GM19328 (cell line): ENCODE results near the gene ELFN2.

Experiments used
- ATAC-seq: cut with Tn5 transposase; IDR thresholded peaks from one replicate; pipeline ENCODE4 v1.9.1; 2021; ENCODE audit warnings: mild to moderate bottlenecking, moderate library complexity; ENCODE audit not compliant: unreplicated experiment

The ELFN2 gene

DNA sequence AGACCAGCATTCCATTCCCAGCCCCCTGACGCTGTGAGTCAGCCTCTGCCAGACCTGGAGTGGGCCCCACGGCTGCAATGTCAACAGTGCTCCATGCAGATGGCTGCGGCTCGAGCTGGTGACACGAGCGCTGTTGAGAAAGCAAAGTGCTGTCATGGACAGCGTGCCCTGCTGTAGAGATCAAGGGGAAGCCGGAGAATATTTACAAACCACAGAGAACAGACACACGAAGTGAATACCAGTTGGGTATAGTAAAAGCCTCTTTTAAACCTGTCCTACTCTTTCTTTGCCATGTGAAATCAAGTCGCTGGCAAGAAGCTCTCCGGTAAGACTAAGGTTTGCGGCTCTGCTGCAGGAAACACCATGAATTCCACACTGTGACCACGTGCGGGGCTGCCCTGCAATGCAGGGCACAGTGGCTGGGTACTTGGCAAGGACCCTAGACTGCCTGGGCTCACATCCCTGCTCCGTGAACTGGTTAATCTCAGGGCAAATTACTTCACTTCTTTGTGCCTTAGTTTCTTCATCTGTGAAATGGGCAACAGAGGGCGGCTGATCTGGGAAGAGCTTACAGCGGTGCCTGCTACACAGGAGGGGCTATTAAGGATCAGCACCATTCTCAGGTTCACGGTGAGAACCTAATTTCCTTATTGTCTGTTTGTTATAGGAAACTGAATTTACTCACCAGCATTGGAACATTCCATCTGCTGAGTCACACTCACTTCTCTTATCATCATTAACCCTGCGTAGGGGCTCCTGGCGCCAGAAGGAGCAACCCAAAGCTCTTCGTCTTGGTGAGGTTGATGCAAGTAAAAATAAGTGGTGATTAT lies 27.8 kb upstream of the ELFN2 start:
- no peak for ATAC-seq

- ATAC-seq = no peak
Measured at GRCh38 chr22:37453696-37454095, 26.4 kb upstream of the ELFN2 start.

DNA sequence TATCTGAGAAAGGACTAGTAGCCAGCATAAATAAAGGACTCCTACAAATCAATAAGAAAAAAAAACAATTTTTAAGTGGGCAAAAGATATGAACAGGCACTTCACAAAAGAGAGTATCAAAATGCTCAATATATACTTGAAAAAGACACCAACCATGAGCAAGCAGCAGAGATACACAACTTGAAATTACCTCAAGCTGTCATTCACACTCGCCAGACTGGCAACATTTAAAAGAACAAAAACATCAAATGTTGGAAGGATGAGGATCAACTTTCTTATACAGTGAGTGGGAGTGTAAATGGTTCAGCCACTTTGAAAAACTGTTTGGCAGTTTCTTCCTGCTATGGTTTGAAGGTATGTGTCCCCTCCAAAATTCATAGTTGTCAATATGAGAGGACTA lies 23.9 kb upstream of the ELFN2 start:
- ATAC-seq = no peak

GRCh38 chr22:37449331-37450001 lies 22.2 kb upstream of the ELFN2 start:
- no peak for ATAC-seq

DNA sequence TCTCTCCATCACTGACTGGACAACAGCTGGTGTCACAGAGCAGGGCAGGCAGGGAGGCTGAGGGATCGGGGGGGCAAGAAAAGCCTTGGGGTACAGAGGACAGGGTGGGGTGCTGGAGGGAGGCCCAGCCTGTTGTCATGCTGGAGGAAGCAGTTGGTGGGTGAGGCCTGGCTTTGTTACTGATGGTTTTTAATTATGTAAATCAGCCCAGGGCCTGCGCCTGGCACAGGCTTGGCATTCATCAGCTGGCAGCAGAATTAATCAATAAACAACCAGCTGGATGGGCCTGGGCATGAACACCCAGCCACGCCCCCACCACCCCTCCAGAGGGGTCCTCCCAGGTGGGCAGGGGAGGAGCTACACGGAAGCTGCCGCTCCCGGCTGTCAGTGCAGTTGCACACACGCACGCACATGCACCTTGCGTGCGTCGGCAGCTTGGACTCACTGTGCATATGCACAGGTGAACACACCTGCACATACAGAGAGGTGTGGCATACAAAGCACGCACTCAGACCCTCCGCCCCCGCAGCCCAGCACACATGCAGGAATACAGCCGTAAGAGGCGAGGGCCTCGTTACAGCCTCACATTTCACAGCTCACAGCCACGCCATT lies 21.3 kb upstream of the ELFN2 start:
- no peak for ATAC-seq

GRCh38 chr22:37445501-37445900 lies 18.2 kb upstream of the ELFN2 start:
- ATAC-seq = no peak

- no peak for ATAC-seq
Measured at GRCh38 chr22:37443977-37444376, 16.7 kb upstream of the ELFN2 start.

- no peak for ATAC-seq
Measured at GRCh38 chr22:37443086-37443485, 15.8 kb upstream of the ELFN2 start.

DNA sequence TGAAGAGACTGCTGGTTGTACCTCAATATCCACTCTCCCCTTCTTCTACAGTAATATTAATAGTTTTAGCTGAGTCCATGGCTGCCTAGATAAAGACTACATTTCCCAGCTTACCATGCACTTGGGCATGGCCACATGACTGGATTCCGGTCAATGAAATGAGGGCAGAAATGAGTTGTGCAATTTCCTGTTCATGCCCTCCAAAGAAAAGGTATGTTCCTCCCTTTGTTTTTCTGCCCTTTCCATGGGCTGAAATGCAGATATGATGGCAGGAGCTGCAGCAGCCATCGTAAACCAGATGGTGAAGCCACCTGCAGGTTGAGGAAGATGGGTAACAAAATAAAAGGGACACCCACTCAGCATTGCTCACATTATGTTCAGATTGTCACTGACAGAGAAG lies 15.3 kb upstream of the ELFN2 start:
- no peak for ATAC-seq

DNA sequence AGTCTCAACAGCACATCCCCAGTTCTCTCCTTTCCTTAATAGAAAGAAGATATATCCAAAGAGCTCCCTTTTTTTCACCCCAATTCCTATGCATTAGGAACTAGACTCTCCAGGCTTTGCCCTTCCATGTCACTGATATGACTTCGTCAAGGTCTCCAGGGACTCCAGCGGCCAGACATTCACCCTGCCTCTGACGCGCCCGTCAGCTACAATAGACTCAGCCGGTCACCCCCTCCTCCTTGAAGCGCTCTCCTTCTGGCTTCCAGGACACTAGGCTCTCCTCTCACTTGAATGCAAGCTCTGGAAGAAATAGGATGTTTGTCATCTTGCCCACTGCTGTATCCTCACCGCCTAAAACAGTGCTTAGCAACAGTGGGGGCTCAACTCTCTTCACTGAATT lies 14.9 kb upstream of the ELFN2 start:
- no peak for ATAC-seq

- no peak for ATAC-seq
Measured at GRCh38 chr22:37440875-37441274, 13.6 kb upstream of the ELFN2 start.

DNA sequence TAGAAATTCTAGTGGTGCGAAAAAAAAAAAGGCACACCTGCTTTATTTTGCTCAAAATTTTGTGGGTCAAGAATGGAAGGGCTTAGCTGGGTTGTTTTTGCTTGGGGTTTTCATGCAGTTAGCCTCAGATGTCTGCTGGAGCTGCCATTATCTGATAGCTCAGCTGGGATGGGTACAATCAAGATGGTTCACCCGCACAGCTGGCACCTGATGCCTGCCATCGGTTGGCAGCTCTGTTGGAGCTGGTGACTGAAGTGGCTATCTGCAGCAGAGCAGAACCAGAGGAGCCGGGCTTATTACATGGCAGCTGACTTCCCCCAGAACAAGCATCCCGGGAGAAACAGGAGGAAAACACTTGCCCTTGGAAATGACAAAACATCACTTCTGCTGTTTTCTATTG lies 12.1 kb upstream of the ELFN2 start:
- no peak for ATAC-seq

DNA sequence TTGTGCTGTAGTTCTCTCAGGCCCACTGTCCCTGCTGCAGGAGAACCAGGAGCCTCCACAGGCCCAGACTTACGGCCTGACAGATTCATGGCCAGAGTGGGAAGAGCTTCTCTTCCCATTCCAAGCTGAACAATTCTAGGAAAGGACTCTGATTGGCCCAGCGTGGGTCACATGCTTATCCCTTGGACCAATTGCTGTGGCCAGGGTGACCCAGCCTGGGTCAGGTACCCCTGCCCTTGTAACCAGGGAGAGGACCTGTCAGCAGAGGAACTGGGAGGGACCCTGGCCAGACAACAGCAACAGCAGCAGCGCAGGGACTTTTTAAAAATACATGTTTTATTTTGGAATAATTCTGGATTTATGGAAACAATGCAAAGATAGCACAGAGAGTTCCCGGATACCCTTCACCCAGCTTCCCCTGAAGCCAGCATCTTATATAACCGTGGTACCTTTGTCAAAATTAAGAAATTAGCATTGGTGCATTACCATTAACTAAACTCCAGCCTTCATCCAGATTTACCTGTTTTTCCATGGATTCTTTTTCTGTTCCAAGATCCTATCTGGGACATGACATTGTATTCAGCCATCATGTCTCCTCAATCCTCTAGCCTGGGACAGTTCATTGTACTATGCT lies 8.8 kb upstream of the ELFN2 start:
- ATAC-seq = no peak

DNA sequence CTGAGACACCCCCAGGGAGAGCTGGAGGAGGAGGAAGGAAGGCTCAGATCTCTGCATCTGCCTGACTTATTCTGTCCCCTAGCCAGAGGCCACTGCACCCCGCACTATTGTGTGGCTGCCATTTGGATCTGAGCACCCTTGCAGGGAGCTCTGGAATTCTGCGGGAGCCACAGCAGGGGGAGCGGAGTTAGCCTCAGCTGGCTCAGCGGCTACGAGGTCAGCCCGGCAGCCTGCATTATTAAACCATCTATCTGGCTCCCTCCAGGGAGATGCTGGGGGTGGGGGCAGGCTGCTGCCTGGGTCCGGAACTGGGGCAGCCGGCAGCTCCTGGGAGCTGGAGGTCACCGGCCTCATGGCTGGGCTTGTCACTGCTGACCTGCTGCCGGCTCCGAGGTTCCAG lies 6.5 kb upstream of the ELFN2 start:
- ATAC-seq = no peak

- ATAC-seq = no peak
Measured at GRCh38 chr22:37432708-37433054, 5.4 kb upstream of the ELFN2 start.

- ATAC-seq = no peak
Measured at GRCh38 chr22:37431801-37432707, 4.8 kb upstream of the ELFN2 start.

DNA sequence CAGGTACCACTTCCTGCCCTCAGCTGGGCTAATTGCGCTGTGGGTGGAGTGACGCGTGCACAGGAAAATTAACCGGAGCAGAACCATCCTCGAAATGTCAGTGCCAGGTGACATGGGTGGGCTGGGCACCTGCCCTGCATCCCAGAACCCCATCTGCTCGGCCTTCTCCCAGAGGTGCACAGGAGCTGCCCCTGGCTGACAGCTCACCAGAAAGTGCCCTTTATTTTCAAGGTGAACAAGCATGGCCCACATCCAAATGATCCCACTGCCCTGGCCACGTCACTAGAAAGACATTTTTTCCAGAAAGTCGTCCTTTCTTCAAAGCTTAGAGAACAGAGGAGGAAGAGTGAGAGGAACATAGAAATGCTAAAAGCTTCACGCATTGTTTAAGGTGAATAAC lies 4.1 kb upstream of the ELFN2 start:
- no peak for ATAC-seq

- no peak for ATAC-seq
Measured at GRCh38 chr22:37430941-37431340, 3.7 kb upstream of the ELFN2 start.

GRCh38 chr22:37428649-37429586 lies 1.6 kb upstream of the ELFN2 start:
- no peak for ATAC-seq
